GM10248 (cell line): ENCODE results near the gene PTPRF.

Source experiments
- CTCF ChIA-PET: fragments of 300-600 bp; sonication (Branson Sonifier 250); formaldehyde crosslinking; extraction: SDS; loops from one replicate; lab custom pipeline; 2021; ENCODE audit warnings: antibody characterized with exemption; lab: Yijun Ruan, JAX
- POLR2A ChIA-PET: fragments of 350-650 bp; sonication (Branson Sonifier 250); formaldehyde crosslinking; extraction: SDS; loops from one replicate; lab custom pipeline; 2020; ENCODE audit warnings: antibody characterized with exemption; lab: Yijun Ruan, JAX
- DNase-seq: peaks from one replicate; pipeline ENCODE4 v3.0.0; 2012; ENCODE audit errors: extremely low spot score
- CTCF ChIP-seq: IDR thresholded peaks from 2 replicates; pipeline ENCODE4 v1.5.1; 2012; ENCODE audit warnings: mild to moderate bottlenecking, low read depth; ENCODE audit errors: extremely low read depth, missing control alignments, control extremely low read depth

PTPRF gene

GRCh38 chr1:43565600-43566360 lies 35.1 kb downstream of the PTPRF start:
- peak; percentile 85 for DNase-seq
- POLR2A ChIA-PET: no interaction called here
- TF ChIP-seq CTCF: no peak
- CTCF ChIA-PET: interaction anchor here (1.0 to 1.5 kb wide), 3 partner anchors 36 to 482 kb away, joined by 3 to 4 read pairs (median 4); partner anchors contain the start of gene PTPRF

- ChIA-PET POLR2A (no interaction called here), CTCF (interaction anchor here (1.0 kb wide), 1 partner anchor 481 kb away, joined by 3 read pairs; no protein-coding TSS in a partner anchor)
- no peak for DNase-seq
- no peak for TF ChIP-seq CTCF
Observed at GRCh38 chr1:43566382-43567044, 35.8 kb downstream of the PTPRF start.

DNA sequence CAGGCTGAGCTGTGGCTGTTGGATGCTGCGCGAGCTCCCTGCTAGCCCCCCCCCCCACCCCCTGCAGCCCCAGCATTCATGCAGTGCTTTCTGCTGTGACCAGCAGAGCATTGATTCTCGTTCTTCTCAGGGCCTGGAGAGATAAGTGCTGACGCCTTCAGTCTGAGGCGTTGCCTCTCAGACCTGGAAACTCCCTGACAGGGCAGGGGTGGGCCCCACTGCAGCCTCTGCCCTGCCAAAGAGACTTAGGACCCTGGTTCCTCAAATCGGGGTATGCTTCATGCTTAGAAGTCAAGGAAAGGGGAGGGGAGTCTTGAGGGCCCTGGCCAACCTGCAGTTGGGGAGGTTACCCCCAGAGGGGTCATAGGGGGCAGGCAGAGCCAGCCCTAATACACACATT lies 38.5 kb downstream of the PTPRF start:
- ChIA-PET POLR2A (interaction anchor here (0.6 to 1.1 kb wide), 2 partner anchors 81 to 1825 kb away, joined by 3 to 4 read pairs; partner anchors contain the start of gene KDM4A), CTCF (interaction anchor here (0.7 to 1.6 kb wide), 4 partner anchors 13 to 366 kb away, joined by 3 to 6 read pairs (median 4); no protein-coding TSS in a partner anchor)
- TF ChIP-seq CTCF: no peak
- peak; percentile 77 for DNase-seq

DNA sequence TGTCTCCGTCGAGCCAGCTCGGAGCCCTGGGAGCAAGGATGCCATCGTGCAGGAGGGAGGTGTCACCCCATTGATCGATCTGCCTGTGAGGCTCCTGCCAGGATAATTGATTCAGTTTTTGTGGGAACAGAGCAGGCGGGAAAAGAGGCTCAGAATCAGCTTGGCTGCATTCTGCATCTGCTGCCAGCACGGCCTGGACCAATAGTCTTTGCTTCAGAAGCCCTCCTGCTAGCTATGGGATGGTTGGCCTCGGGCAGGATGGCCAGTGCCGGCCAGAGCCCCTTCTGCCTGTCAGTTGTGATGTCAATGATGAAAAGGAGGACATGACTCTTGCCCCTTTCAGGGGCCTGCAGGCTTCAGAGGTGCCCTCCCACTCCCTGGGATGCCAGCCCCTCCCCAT lies 39.6 kb downstream of the PTPRF start:
- TF ChIP-seq CTCF: no peak
- CTCF ChIA-PET: interaction anchor here (1.1 to 1.6 kb wide), 4 partner anchors 11 to 435 kb away, joined by 3 to 6 read pairs (median 4); no protein-coding TSS in a partner anchor
- POLR2A ChIA-PET: interaction anchor here (1.1 kb wide), 1 partner anchor 80 kb away, joined by 3 read pairs; the partner anchor contains the start of gene KDM4A
- DNase-seq: no peak

GRCh38 chr1:43570715-43571114 lies 40.0 kb downstream of the PTPRF start:
- TF ChIP-seq CTCF: no peak
- POLR2A ChIA-PET: no interaction called here
- CTCF ChIA-PET: interaction anchor here (0.8 to 1.6 kb wide), 5 partner anchors 11 to 435 kb away, joined by 3 to 6 read pairs (median 4); no protein-coding TSS in a partner anchor

DNA sequence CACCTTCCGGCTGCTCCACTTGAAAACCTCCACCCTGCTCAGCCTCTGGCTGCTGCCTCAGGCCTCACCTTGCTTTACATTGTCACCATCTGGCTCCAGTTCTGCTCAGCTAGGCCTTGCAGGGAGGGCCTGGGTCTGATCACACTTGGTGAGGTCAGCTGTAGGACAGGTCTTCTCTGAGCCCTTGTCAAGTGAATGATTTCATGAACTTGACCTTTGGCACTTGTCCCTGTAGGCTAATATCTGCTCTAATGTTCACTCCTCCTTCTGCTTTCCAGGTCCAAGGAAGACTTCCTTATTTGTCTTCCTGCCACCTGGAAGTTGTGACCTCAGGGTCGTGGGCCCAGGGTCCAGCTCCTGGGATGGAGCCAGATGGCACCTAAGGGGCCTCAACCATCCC lies 41.4 kb downstream of the PTPRF start:
- TF ChIP-seq CTCF: no peak
- CTCF ChIA-PET: interaction anchor here (0.9 to 2.4 kb wide), 5 partner anchors 10 to 363 kb away, joined by 3 to 8 read pairs (median 5); no protein-coding TSS in a partner anchor
- DNase-seq: no peak
- POLR2A ChIA-PET: interaction anchor here (0.6 kb wide), 1 partner anchor 1910 kb away, joined by 3 read pairs; no protein-coding TSS in a partner anchor

More at GRCh38 chr1:43570715-43571114, 40.0 kb downstream of the PTPRF start:
- no peak for DNase-seq
